MCF 10A (cell line): ENCODE results near the gene RHEX. TPM values are rescaled to one million over a fixed set of nuclear protein-coding genes. Genes with fewer than 3 reads are reported as not detected.

Experiments
- BruUV-seq: library from RNA; stranded (reverse); fragments of 400-500 nt; replicated peaks from 2 replicates; lab custom pipeline; 2021; lab: Mats Ljungman, UMichigan
- CTCF ChIA-PET: fragments of 300-600 bp; sonication (Branson Sonifier 250); formaldehyde crosslinking; extraction: SDS; loops from one replicate; lab custom pipeline; 2021; ENCODE audit warnings: antibody characterized with exemption, inconsistent platforms; lab: Yijun Ruan, JAX
- POLR2A ChIA-PET: fragments of 300-600, 350-650 bp; sonication (Branson Sonifier 250); formaldehyde crosslinking; extraction: SDS; loops from one replicate; lab custom pipeline; 2020; ENCODE audit warnings: antibody characterized with exemption, inconsistent platforms; lab: Yijun Ruan, JAX
- DNase-seq: peaks from one replicate; pipeline ENCODE4 v3.0.0-alpha.2; 2018; ENCODE audit not compliant: unreplicated experiment
- H3K27ac Mint-ChIP-seq: one replicate; pipeline ENCODE4 v1.8.0; 2022; ENCODE audit warnings: mild to moderate bottlenecking, low read depth, mixed read lengths; ENCODE audit not compliant: unreplicated experiment
- H3K27me3 Mint-ChIP-seq: one replicate; pipeline ENCODE4 v1.8.0; 2022; ENCODE audit warnings: mixed read lengths; ENCODE audit not compliant: insufficient read depth, unreplicated experiment
- H3K36me3 Mint-ChIP-seq: one replicate; pipeline ENCODE4 v1.8.0; 2022; ENCODE audit warnings: mild to moderate bottlenecking, moderate library complexity, mixed read lengths; ENCODE audit not compliant: insufficient read depth, unreplicated experiment
- H3K4me1 Mint-ChIP-seq: one replicate; pipeline ENCODE4 v1.8.0; 2022; ENCODE audit warnings: mixed read lengths; ENCODE audit not compliant: insufficient read depth, unreplicated experiment
- H3K4me3 Mint-ChIP-seq: one replicate; pipeline ENCODE4 v1.8.0; 2022; ENCODE audit warnings: mild to moderate bottlenecking, moderate library complexity, mixed read lengths; ENCODE audit not compliant: unreplicated experiment
- H3K9me3 Mint-ChIP-seq: one replicate; pipeline ENCODE4 v1.8.0; 2022; ENCODE audit warnings: mixed read lengths; ENCODE audit not compliant: unreplicated experiment
- CTCF ChIP-seq: fragments of 200-600 bp; IDR thresholded peaks from one replicate; pipeline ENCODE4 v1.8.0; 2022; ENCODE audit warnings: antibody characterized with exemption, mild to moderate bottlenecking; ENCODE audit not compliant: unreplicated experiment
- intact Hi-C: fragments of 100-400 bp; cut with micrococcal nuclease; formaldehyde crosslinking; loops from 2 replicates; pipeline ENCODE4 v1.14.1; 2022
- total RNA-seq: library from RNA; stranded (reverse); gene quantifications from 2 replicates; pipeline ENCODE4 v1.2.3, GENCODE V29; 2022

RHEX gene
- total RNA-seq, 1 experiment from 2014 or later, result not detected

- Mint-ChIP-seq H3K36me3 (no peaks in the 10 kb centered on the region), H3K27me3 (peaks cover 6% of the 10 kb centered on the region), H3K27ac (no peak overlapping the region), H3K4me1 (peaks cover 5% of the 10 kb centered on the region), H3K9me3 (no peaks in the 10 kb centered on the region), H3K4me3 (no peak overlapping the region)
- POLR2A ChIA-PET, result interaction anchor here (0.8 to 3.7 kb wide), 4 partner anchors 9 to 35 kb away, joined by 3 to 14 read pairs (median 3); no protein-coding TSS in a partner anchor
- CTCF ChIA-PET, result interaction anchor here (1.0 to 2.5 kb wide), 5 partner anchors 22 to 103 kb away, joined by 3 to 8 read pairs (median 4); no protein-coding TSS in a partner anchor
- BruUV-seq, result no TSS peak
- no peak for DNase-seq
- intact Hi-C loops, result no loop called here
- no peak for TF ChIP-seq CTCF
Observed at GRCh38 chr1:206080026-206080820, 27.2 kb downstream of the RHEX start.

GRCh38 chr1:206081856-206082255, 28.9 kb downstream of the RHEX start:
- Mint-ChIP-seq H3K9me3 (no peaks in the 10 kb centered on the region), H3K27ac (no peak overlapping the region), H3K4me3 (no peak overlapping the region), H3K4me1 (no peaks in the 10 kb centered on the region), H3K27me3 (peaks cover 10% of the 10 kb centered on the region), H3K36me3 (no peaks in the 10 kb centered on the region)
- CTCF ChIA-PET, result interaction anchor here (1.0 to 3.8 kb wide), 4 partner anchors 11 to 294 kb away, joined by 3 to 15 read pairs (median 6); no protein-coding TSS in a partner anchor
- no peak for TF ChIP-seq CTCF
- BruUV-seq, result no TSS peak
- POLR2A ChIA-PET, result interaction anchor here (3.7 kb wide), 1 partner anchor 10 kb away, joined by 14 read pairs; no protein-coding TSS in a partner anchor
- intact Hi-C loops, result no loop called here
- DNase-seq, result no peak

- Mint-ChIP-seq H3K27me3 (peaks cover 10% of the 10 kb centered on the region), H3K9me3 (no peaks in the 10 kb centered on the region), H3K4me3 (no peak overlapping the region), H3K4me1 (no peaks in the 10 kb centered on the region), H3K27ac (no peak overlapping the region), H3K36me3 (no peaks in the 10 kb centered on the region)
- POLR2A ChIA-PET, result interaction anchor here (0.7 to 3.7 kb wide), 2 partner anchors 9 to 13 kb away, joined by 5 to 14 read pairs; no protein-coding TSS in a partner anchor
- CTCF ChIA-PET, result interaction anchor here (1.0 to 3.8 kb wide), 5 partner anchors 10 to 296 kb away, joined by 3 to 15 read pairs (median 4); no protein-coding TSS in a partner anchor
- no TSS peak for BruUV-seq
- DNase-seq, result no peak
- TF ChIP-seq CTCF, result no peak
- intact Hi-C loops, result no loop called here
Observed at GRCh38 chr1:206082831-206083695, 30.1 kb downstream of the RHEX start.
